Measurements from ENCODE around the gene CADPS2.

The CADPS2 gene

GRCh38 chr7:122750389-122750788, 135.9 kb downstream of the CADPS2 start:
- Histone ChIP-seq H3K4me3 (ENCODE audit: insufficient read depth, low read length, poor library complexity, severe bottlenecking) (no peak overlapping the region), H3K4me2 (ENCODE audit: low read depth, low read length, poor library complexity, severe bottlenecking) (no peak overlapping the region), H3K9me3 (ENCODE audit: insufficient read depth, low read length) (no peaks in the 10 kb centered on the region), H3K9ac (ENCODE audit: low read length) (no peak overlapping the region), H3K27me3 (ENCODE audit: low read length) (no peaks in the 10 kb centered on the region), H2AFZ (ENCODE audit: low read depth, low read length, severe bottlenecking) (no peak overlapping the region), H3K9me2 (replicated peaks; ENCODE audit: insufficient read depth, low read length) (no peaks in the 10 kb centered on the region; the same call in 1 of the 2 replicates), H4K20me1 (ENCODE audit: low read depth, low read length) (no peaks in the 10 kb centered on the region), H3K27ac (ENCODE audit: low read depth, low read length) (no peak overlapping the region), H3K79me2 (ENCODE audit: insufficient read depth, low read length) (no peaks in the 10 kb centered on the region), H3K36me3 (ENCODE audit: low read length) (no peaks in the 10 kb centered on the region), H3F3A (ENCODE audit: insufficient read depth) (no peaks in the 10 kb centered on the region)
- TF ChIP-seq EZH2phosphoT487 (conservative IDR thresholded peaks at IDR 0.05; ENCODE audit: low read length) (no peak), CTCF (IDR thresholded peaks at IDR 0.05; ENCODE audit: insufficient read depth, low read length, poor library complexity, severe bottlenecking) (no peak)

GRCh38 chr7:122748195-122748594, 138.1 kb downstream of the CADPS2 start:
- Histone ChIP-seq H4K20me1 (ENCODE audit: low read depth, low read length) (no peaks in the 10 kb centered on the region), H3F3A (ENCODE audit: insufficient read depth) (no peaks in the 10 kb centered on the region), H3K4me2 (ENCODE audit: low read depth, low read length, poor library complexity, severe bottlenecking) (no peak overlapping the region), H3K9me3 (ENCODE audit: insufficient read depth, low read length) (no peaks in the 10 kb centered on the region), H2AFZ (ENCODE audit: low read depth, low read length, severe bottlenecking) (no peak overlapping the region), H3K9ac (ENCODE audit: low read length) (no peak overlapping the region), H3K36me3 (ENCODE audit: low read length) (no peaks in the 10 kb centered on the region), H3K79me2 (ENCODE audit: insufficient read depth, low read length) (no peaks in the 10 kb centered on the region), H3K27ac (ENCODE audit: low read depth, low read length) (no peak overlapping the region), H3K9me2 (replicated peaks; ENCODE audit: insufficient read depth, low read length) (no peaks in the 10 kb centered on the region; the same call in 1 of the 2 replicates), H3K4me3 (ENCODE audit: insufficient read depth, low read length, poor library complexity, severe bottlenecking) (no peak overlapping the region), H3K27me3 (ENCODE audit: low read length) (no peaks in the 10 kb centered on the region)
- no peak for TF ChIP-seq EZH2phosphoT487 (conservative IDR thresholded peaks at IDR 0.05; ENCODE audit: low read length)
- no peak for TF ChIP-seq CTCF (IDR thresholded peaks at IDR 0.05; ENCODE audit: insufficient read depth, low read length, poor library complexity, severe bottlenecking)

- Histone ChIP-seq H3K9ac (ENCODE audit: low read length) (no peak overlapping the region), H3K27me3 (ENCODE audit: low read length) (no peaks in the 10 kb centered on the region), H3F3A (ENCODE audit: insufficient read depth) (no peaks in the 10 kb centered on the region), H3K36me3 (ENCODE audit: low read length) (no peaks in the 10 kb centered on the region), H2AFZ (ENCODE audit: low read depth, low read length, severe bottlenecking) (no peak overlapping the region), H3K79me2 (ENCODE audit: insufficient read depth, low read length) (no peaks in the 10 kb centered on the region), H3K4me2 (ENCODE audit: low read depth, low read length, poor library complexity, severe bottlenecking) (no peak overlapping the region), H3K4me3 (ENCODE audit: insufficient read depth, low read length, poor library complexity, severe bottlenecking) (no peak overlapping the region), H3K9me3 (ENCODE audit: insufficient read depth, low read length) (no peaks in the 10 kb centered on the region), H4K20me1 (ENCODE audit: low read depth, low read length) (no peaks in the 10 kb centered on the region), H3K9me2 (replicated peaks; ENCODE audit: insufficient read depth, low read length) (no peaks in the 10 kb centered on the region; the same call in 1 of the 2 replicates), H3K27ac (ENCODE audit: low read depth, low read length) (no peak overlapping the region)
- TF ChIP-seq EZH2phosphoT487 (conservative IDR thresholded peaks at IDR 0.05; ENCODE audit: low read length), result no peak
- no peak for TF ChIP-seq CTCF (IDR thresholded peaks at IDR 0.05; ENCODE audit: insufficient read depth, low read length, poor library complexity, severe bottlenecking)
These were observed 139.3 kb downstream of the CADPS2 start for GRCh38 chr7:122746948-122747347.
